HG03095 (cell line): ENCODE measurements around the gene ALDH1A2.
"Not testable (repeated sequence)": the region's sequence is repeated elsewhere in the genome, so short reads cannot be mapped to it uniquely, and the experiment has no call there.

Experiments used
- ATAC-seq: cut with Tn5 transposase; IDR thresholded peaks from one replicate; pipeline ENCODE4 v1.9.1; 2021; ENCODE audit warnings: moderate library complexity; ENCODE audit not compliant: unreplicated experiment

The ALDH1A2 gene

GRCh38 chr15:58043192-58043903 lies 22.2 kb downstream of the ALDH1A2 start:
- ATAC-seq, result no peak

GRCh38 chr15:58042006-58042405 lies 23.5 kb downstream of the ALDH1A2 start:
- ATAC-seq, result no peak

- no peak for ATAC-seq
These were observed 25.4 kb downstream of the ALDH1A2 start for GRCh38 chr15:58040150-58040549.

- no peak for ATAC-seq
These were observed 26.2 kb downstream of the ALDH1A2 start for GRCh38 chr15:58039079-58040035.

- ATAC-seq, result no peak
These were observed 27.0 kb downstream of the ALDH1A2 start for GRCh38 chr15:58038426-58039078.

- ATAC-seq, result no peak
These were observed 27.7 kb downstream of the ALDH1A2 start for GRCh38 chr15:58037723-58038301.

GRCh38 chr15:58036579-58036978 lies 28.9 kb downstream of the ALDH1A2 start:
- no peak for ATAC-seq

- ATAC-seq, result not testable (repeated sequence)
These were observed 37.1 kb downstream of the ALDH1A2 start for GRCh38 chr15:58028392-58028791.

GRCh38 chr15:58026552-58026951 lies 39.0 kb downstream of the ALDH1A2 start:
- no peak for ATAC-seq

GRCh38 chr15:58026051-58026450 lies 39.5 kb downstream of the ALDH1A2 start:
- no peak for ATAC-seq

- no peak for ATAC-seq
These were observed 43.9 kb downstream of the ALDH1A2 start for GRCh38 chr15:58021332-58022230.

- no peak for ATAC-seq
These were observed 45.8 kb downstream of the ALDH1A2 start for GRCh38 chr15:58019503-58020376.

- no peak for ATAC-seq
These were observed 47.6 kb downstream of the ALDH1A2 start for GRCh38 chr15:58017869-58018268.

- ATAC-seq, result no peak
These were observed 48.8 kb downstream of the ALDH1A2 start for GRCh38 chr15:58016581-58017175.

GRCh38 chr15:58015565-58015964 lies 49.9 kb downstream of the ALDH1A2 start:
- no peak for ATAC-seq

- ATAC-seq, result no peak
These were observed 51.0 kb downstream of the ALDH1A2 start for GRCh38 chr15:58014470-58014869.

GRCh38 chr15:58014040-58014439 lies 51.5 kb downstream of the ALDH1A2 start:
- no peak for ATAC-seq

- ATAC-seq, result no peak
These were observed 54.5 kb downstream of the ALDH1A2 start for GRCh38 chr15:58010983-58011382.

GRCh38 chr15:58003810-58004209 lies 61.7 kb downstream of the ALDH1A2 start:
- no peak for ATAC-seq
